ENCODE results near the gene KLRF1.

KLRF1 gene

GRCh38 chr12:9827209-9827888 is at the start of gene KLRF1:
TSS of gene KLRF1 (plus strand) at chr12:9827481. CDS start at chr12:9827545, 64 bp downstream.
- no peak for DNase-seq

- no peak for DNase-seq
Observed at GRCh38 chr12:9779209-9779608, 48.1 kb upstream of the KLRF1 start.

GRCh38 chr12:9781360-9781759 is 45.9 kb upstream of the KLRF1 start:
- no peak for DNase-seq

GRCh38 chr12:9782547-9783382 is 44.5 kb upstream of the KLRF1 start:
- no peak for DNase-seq

GRCh38 chr12:9784326-9784725 is 43.0 kb upstream of the KLRF1 start:
- no peak for DNase-seq

GRCh38 chr12:9784816-9785215 is 42.5 kb upstream of the KLRF1 start:
- DNase-seq, result no peak

- DNase-seq, result no peak
Observed at GRCh38 chr12:9786726-9787717, 40.3 kb upstream of the KLRF1 start.

GRCh38 chr12:9792185-9792900 is 34.9 kb upstream of the KLRF1 start:
- DNase-seq, result no peak

- no peak for DNase-seq
Observed at GRCh38 chr12:9792961-9793617, 34.2 kb upstream of the KLRF1 start.

- DNase-seq, result no peak
Observed at GRCh38 chr12:9793779-9794395, 33.4 kb upstream of the KLRF1 start.

GRCh38 chr12:9794484-9795093 is 32.7 kb upstream of the KLRF1 start:
- no peak for DNase-seq

- no peak for DNase-seq
Observed at GRCh38 chr12:9795945-9796344, 31.3 kb upstream of the KLRF1 start.

GRCh38 chr12:9796346-9796745 is 30.9 kb upstream of the KLRF1 start:
- DNase-seq, result no peak

- DNase-seq, result no peak
Observed at GRCh38 chr12:9796971-9797370, 30.3 kb upstream of the KLRF1 start.

- peak; percentile 50 for DNase-seq
Observed at GRCh38 chr12:9797722-9798619, 29.3 kb upstream of the KLRF1 start.

- no peak for DNase-seq
Observed at GRCh38 chr12:9799961-9800360, 27.3 kb upstream of the KLRF1 start.

GRCh38 chr12:9805883-9806282 is 21.4 kb upstream of the KLRF1 start:
- no peak for DNase-seq

GRCh38 chr12:9806714-9807113 is 20.6 kb upstream of the KLRF1 start:
- DNase-seq, result no peak

- DNase-seq, result no peak
Observed at GRCh38 chr12:9808504-9808903, 18.8 kb upstream of the KLRF1 start.

GRCh38 chr12:9809338-9809737 is 17.9 kb upstream of the KLRF1 start:
- DNase-seq, result no peak
